Tibial artery (tissue), 4 donors: ENCODE results near the gene CPO.

Experiments
- DNase-seq, 2 donors: peaks; one replicate each; pipeline ENCODE4 v3.0.0-alpha.2; 2019
- H3K27ac ChIP-seq, 2 donors: fragments of 200-600 bp; sonication (generic) in 1 of 2; 1 replicate in 1 of 2; 2 replicates in 1 of 2; pipeline ENCODE4 v1.5.1; 2018 to 2019; ENCODE audit warnings: mild to moderate bottlenecking in 1 of 2
- H3K27me3 ChIP-seq, 2 donors: fragments of 200-600 bp; sonication (generic) in 1 of 2; one replicate each; pipeline versions ENCODE4 v1.5.1 to v1.6.0; 2016 to 2019
- H3K36me3 ChIP-seq, 3 donors: fragments of 200-600 bp; sonication (generic) in 2 of 3; one replicate each; pipeline ENCODE4 v1.5.1; 2016 to 2019; ENCODE audit warnings: mild to moderate bottlenecking in 2 of 3
- H3K4me1 ChIP-seq, 4 donors: fragments of 200-600 bp; sonication (generic) in 2 of 4; 1 replicate in 3 of 4; 2 replicates in 1 of 4; pipeline ENCODE4 v1.5.1; 2016 to 2019
- H3K4me3 ChIP-seq, 2 donors: fragments of 200-600 bp; sonication (generic) in 1 of 2; 1 replicate in 1 of 2; 2 replicates in 1 of 2; pipeline ENCODE4 v1.5.1; 2018 to 2019; ENCODE audit warnings: mild to moderate bottlenecking in 2 of 2
- H3K9me3 ChIP-seq, 3 donors: fragments of 200-600 bp; sonication (generic) in 1 of 3; one replicate each; pipeline ENCODE4 v1.5.1; 2016 to 2019
- intact Hi-C: fragments of 100-400 bp; cut with DNase I; formaldehyde crosslinking; loops from one replicate; pipeline ENCODE4 v1.15.0; 2023; ENCODE audit warnings: low total_unique reads
- TF ChIP-seq, protein P1 (sequence below), 2 experiments: fragments of 200-600 bp in 1 of 2; fragments of 450-650 bp in 1 of 2; IDR thresholded peaks; one replicate each; pipeline ENCODE4 v1.5.1; 2017 to 2019; ENCODE audit warnings: antibody characterized with exemption in 2 of 2, mild to moderate bottlenecking in 1 of 2, moderate library complexity in 1 of 2

CPO gene

DNA sequence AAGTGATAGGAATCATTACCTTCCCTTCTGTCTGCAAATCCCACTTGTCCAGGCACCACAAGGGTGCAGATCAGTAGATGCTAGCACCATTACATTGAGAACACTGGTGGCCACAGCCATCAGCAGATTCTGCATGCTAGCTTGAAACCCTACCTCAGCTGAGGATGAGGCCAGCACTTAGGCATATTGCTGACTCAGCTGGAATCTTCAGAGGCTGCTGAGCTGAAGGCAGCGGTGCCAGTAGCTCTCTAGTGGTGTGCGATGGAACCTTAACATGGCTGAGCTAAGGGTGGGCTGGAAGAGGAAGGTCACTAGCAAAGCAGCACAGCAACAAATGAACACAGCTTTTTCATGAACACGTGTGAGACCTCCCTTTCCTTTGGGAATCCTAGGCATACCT, 19.0 kb upstream of the CPO start:
- Histone ChIP-seq H3K4me3 (no peak overlapping the region), H3K9me3 (peaks cover 0 to 3% (median 0%) of the 10 kb centered on the region in 3 donors), H3K36me3 (no peaks in the 10 kb centered on the region), H3K27me3 (no peaks in the 10 kb centered on the region), H3K27ac (no peak overlapping the region), H3K4me1 (no peaks in the 10 kb centered on the region)
- intact Hi-C loops, result no loop called here
- TF ChIP-seq, protein P1, sequence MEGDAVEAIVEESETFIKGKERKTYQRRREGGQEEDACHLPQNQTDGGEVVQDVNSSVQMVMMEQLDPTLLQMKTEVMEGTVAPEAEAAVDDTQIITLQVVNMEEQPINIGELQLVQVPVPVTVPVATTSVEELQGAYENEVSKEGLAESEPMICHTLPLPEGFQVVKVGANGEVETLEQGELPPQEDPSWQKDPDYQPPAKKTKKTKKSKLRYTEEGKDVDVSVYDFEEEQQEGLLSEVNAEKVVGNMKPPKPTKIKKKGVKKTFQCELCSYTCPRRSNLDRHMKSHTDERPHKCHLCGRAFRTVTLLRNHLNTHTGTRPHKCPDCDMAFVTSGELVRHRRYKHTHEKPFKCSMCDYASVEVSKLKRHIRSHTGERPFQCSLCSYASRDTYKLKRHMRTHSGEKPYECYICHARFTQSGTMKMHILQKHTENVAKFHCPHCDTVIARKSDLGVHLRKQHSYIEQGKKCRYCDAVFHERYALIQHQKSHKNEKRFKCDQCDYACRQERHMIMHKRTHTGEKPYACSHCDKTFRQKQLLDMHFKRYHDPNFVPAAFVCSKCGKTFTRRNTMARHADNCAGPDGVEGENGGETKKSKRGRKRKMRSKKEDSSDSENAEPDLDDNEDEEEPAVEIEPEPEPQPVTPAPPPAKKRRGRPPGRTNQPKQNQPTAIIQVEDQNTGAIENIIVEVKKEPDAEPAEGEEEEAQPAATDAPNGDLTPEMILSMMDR (IDR thresholded peaks at IDR 0.05), result no peak
- no peak for DNase-seq

DNA sequence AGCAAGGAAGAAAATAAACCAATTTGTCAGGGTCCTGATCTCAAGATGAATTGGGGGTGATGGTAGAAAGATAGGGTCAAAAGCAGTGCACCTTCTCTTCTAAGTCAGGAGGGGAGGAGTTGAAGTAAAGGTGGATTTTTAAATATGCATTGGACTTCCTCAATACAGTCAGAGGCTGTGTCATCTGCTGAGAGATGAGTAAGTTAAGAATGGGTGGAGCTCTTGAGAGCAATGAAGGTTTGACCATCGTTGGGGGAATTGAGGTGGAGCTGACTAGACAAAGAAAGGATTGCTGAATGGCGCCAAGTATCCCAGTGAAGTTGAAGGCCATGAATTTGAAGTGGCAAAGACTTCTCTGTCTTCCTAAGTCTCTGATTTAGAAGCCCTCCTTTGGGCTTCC, 18.4 kb upstream of the CPO start:
- Histone ChIP-seq H3K9me3 (peaks cover 0 to 3% (median 0%) of the 10 kb centered on the region in 3 donors), H3K27me3 (no peaks in the 10 kb centered on the region), H3K36me3 (peaks cover 0 to 2% (median 1%) of the 10 kb centered on the region in 3 donors), H3K4me1 (no peaks in the 10 kb centered on the region), H3K27ac (no peak overlapping the region), H3K4me3 (no peak overlapping the region)
- intact Hi-C loops, result no loop called here
- TF ChIP-seq, protein P1 (IDR thresholded peaks at IDR 0.05), result no peak
- no peak for DNase-seq

GRCh38 chr2:206921529-206921928, 17.8 kb upstream of the CPO start:
- H3K4me3 ChIP-seq, result no peak overlapping the region
- intact Hi-C loops, result no loop called here
- no peaks in the 10 kb centered on the region for H3K27me3 ChIP-seq
- TF ChIP-seq, protein P1 (IDR thresholded peaks at IDR 0.05), result no peak
- DNase-seq, result no peak
- H3K27ac ChIP-seq, result no peak overlapping the region
- no peaks in the 10 kb centered on the region for H3K4me1 ChIP-seq
- peaks cover 0 to 3% (median 0%) of the 10 kb centered on the region in 3 donors for H3K9me3 ChIP-seq
- peaks cover 0 to 8% (median 6%) of the 10 kb centered on the region in 3 donors for H3K36me3 ChIP-seq

- H3K9me3 ChIP-seq, result no peaks in the 10 kb centered on the region
- no peak for DNase-seq
- no peaks in the 10 kb centered on the region for H3K36me3 ChIP-seq
- no peaks in the 10 kb centered on the region for H3K4me1 ChIP-seq
- intact Hi-C loops, result no loop called here
- H3K27me3 ChIP-seq, result no peaks in the 10 kb centered on the region
- no peak overlapping the region for H3K27ac ChIP-seq
- TF ChIP-seq, protein P1 (IDR thresholded peaks at IDR 0.05), result no peak
- H3K4me3 ChIP-seq, result no peak overlapping the region
Observed at GRCh38 chr2:206935991-206936842, 3.1 kb upstream of the CPO start.

GRCh38 chr2:206936843-206937230, 2.5 kb upstream of the CPO start:
- H3K4me1 ChIP-seq, result no peaks in the 10 kb centered on the region
- no peak for DNase-seq
- H3K4me3 ChIP-seq, result no peak overlapping the region
- no peaks in the 10 kb centered on the region for H3K36me3 ChIP-seq
- no peaks in the 10 kb centered on the region for H3K27me3 ChIP-seq
- H3K27ac ChIP-seq, result no peak overlapping the region
- no peaks in the 10 kb centered on the region for H3K9me3 ChIP-seq
- intact Hi-C loops, result no loop called here
- TF ChIP-seq, protein P1 (IDR thresholded peaks at IDR 0.05), result no peak
